ENCODE results near the gene HS1BP3.

The HS1BP3 gene

DNA sequence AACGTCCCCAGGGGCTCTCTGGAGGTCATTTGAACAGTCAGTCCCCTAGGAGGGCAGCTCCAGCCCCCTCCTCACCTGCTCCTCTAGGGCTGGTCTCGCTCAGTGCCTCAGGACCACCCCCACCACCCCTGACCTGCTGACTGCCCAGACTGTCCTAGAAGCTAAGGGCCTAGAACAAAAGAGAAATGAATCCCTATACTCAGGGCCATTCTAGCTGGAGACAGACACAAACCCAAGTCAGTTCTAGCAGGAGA lies 83.0 kb downstream of the HS1BP3 start:
- H3K4me3 ChIP-seq (ENCODE audit: low read length), result no peak overlapping the region
- TF ChIP-seq, protein P1, sequence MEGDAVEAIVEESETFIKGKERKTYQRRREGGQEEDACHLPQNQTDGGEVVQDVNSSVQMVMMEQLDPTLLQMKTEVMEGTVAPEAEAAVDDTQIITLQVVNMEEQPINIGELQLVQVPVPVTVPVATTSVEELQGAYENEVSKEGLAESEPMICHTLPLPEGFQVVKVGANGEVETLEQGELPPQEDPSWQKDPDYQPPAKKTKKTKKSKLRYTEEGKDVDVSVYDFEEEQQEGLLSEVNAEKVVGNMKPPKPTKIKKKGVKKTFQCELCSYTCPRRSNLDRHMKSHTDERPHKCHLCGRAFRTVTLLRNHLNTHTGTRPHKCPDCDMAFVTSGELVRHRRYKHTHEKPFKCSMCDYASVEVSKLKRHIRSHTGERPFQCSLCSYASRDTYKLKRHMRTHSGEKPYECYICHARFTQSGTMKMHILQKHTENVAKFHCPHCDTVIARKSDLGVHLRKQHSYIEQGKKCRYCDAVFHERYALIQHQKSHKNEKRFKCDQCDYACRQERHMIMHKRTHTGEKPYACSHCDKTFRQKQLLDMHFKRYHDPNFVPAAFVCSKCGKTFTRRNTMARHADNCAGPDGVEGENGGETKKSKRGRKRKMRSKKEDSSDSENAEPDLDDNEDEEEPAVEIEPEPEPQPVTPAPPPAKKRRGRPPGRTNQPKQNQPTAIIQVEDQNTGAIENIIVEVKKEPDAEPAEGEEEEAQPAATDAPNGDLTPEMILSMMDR (IDR thresholded peaks at IDR 0.05; ENCODE audit: insufficient read depth, low read depth, low read length, missing control alignments), result no peak
- DNase-seq (ENCODE audit: low read depth), result no peak

Data from epithelial cell of esophagus (primary cell).